Measurements from ENCODE around the gene GNGT2. TPM values are rescaled to one million over a fixed set of nuclear protein-coding genes. Genes with fewer than 3 reads are reported as not detected.

The GNGT2 gene
- total RNA-seq, 1 experiment from 2014 or later: not detected

DNA sequence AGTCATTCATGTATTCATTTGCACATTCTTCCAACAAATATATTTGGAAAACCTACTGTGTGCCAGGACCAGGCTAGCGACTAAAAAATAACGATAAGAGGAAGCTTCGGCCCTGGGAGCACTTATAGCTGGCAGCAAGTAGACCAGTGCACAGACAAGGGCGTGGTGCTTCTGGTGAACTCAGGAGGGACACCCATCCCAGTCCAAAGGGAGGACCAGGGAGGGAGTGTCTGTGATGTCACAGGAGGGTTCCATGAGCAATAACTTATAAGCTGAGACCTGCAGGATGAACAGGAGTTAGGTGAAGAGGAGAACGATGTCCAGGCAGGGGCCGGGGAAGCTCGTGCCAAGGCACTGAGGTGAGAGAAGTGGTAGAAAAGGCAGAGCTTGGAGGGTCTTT, 37.6 kb upstream of the GNGT2 start:
- H3K4me3 ChIP-seq (ENCODE audit: low read depth in 2 of 2, low read length in 2 of 2): no peak overlapping the region
- H3K9me3 ChIP-seq (ENCODE audit: control insufficient read depth, insufficient read depth, low read depth, low read length): no peaks in the 10 kb centered on the region
- no peak for DNase-seq (ENCODE audit: low read depth, low spot score)
- no peaks in the 10 kb centered on the region for H3K27me3 ChIP-seq (ENCODE audit: control insufficient read depth, insufficient read depth, low read length)
- H3K36me3 ChIP-seq (ENCODE audit: control insufficient read depth, insufficient read depth, low read length): no peaks in the 10 kb centered on the region
- H3K4me1 ChIP-seq (ENCODE audit: control insufficient read depth, insufficient read depth, low read length): no peaks in the 10 kb centered on the region
- ATAC-seq: no peak
- intact Hi-C loops (cut with micrococcal nuclease; ENCODE audit: unreplicated experiment) (no loop called here), in situ Hi-C loops (cut with HindIII; ENCODE audit: low pct_unique_long_range_greater_than_20kb, low sequenced_read_pairs) (no loop called here)
- TF ChIP-seq POLR2AphosphoS5 (IDR thresholded peaks at IDR 0.05; ENCODE audit: low read depth, low read length) (no peak), TCF7L2 (IDR thresholded peaks at IDR 0.05; ENCODE audit: low read depth, low read length) (no peak), SIN3A (IDR thresholded peaks at IDR 0.05; ENCODE audit: borderline replicate concordance, insufficient read depth, low read depth, low read length) (no peak)
- TF ChIP-seq, protein P1, sequence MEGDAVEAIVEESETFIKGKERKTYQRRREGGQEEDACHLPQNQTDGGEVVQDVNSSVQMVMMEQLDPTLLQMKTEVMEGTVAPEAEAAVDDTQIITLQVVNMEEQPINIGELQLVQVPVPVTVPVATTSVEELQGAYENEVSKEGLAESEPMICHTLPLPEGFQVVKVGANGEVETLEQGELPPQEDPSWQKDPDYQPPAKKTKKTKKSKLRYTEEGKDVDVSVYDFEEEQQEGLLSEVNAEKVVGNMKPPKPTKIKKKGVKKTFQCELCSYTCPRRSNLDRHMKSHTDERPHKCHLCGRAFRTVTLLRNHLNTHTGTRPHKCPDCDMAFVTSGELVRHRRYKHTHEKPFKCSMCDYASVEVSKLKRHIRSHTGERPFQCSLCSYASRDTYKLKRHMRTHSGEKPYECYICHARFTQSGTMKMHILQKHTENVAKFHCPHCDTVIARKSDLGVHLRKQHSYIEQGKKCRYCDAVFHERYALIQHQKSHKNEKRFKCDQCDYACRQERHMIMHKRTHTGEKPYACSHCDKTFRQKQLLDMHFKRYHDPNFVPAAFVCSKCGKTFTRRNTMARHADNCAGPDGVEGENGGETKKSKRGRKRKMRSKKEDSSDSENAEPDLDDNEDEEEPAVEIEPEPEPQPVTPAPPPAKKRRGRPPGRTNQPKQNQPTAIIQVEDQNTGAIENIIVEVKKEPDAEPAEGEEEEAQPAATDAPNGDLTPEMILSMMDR (IDR thresholded peaks at IDR 0.05): no peak
- TF ChIP-seq, protein P2, sequence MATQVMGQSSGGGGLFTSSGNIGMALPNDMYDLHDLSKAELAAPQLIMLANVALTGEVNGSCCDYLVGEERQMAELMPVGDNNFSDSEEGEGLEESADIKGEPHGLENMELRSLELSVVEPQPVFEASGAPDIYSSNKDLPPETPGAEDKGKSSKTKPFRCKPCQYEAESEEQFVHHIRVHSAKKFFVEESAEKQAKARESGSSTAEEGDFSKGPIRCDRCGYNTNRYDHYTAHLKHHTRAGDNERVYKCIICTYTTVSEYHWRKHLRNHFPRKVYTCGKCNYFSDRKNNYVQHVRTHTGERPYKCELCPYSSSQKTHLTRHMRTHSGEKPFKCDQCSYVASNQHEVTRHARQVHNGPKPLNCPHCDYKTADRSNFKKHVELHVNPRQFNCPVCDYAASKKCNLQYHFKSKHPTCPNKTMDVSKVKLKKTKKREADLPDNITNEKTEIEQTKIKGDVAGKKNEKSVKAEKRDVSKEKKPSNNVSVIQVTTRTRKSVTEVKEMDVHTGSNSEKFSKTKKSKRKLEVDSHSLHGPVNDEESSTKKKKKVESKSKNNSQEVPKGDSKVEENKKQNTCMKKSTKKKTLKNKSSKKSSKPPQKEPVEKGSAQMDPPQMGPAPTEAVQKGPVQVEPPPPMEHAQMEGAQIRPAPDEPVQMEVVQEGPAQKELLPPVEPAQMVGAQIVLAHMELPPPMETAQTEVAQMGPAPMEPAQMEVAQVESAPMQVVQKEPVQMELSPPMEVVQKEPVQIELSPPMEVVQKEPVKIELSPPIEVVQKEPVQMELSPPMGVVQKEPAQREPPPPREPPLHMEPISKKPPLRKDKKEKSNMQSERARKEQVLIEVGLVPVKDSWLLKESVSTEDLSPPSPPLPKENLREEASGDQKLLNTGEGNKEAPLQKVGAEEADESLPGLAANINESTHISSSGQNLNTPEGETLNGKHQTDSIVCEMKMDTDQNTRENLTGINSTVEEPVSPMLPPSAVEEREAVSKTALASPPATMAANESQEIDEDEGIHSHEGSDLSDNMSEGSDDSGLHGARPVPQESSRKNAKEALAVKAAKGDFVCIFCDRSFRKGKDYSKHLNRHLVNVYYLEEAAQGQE (IDR thresholded peaks at IDR 0.05; ENCODE audit: insufficient read depth in 1 of 2, low read depth in 2 of 2, low read length in 1 of 2): no peak
- no TSS peak for BruUV-seq (replicated peaks)
- ChIA-PET POLR2A (no interaction called here), CTCF (no interaction called here)
- no peak overlapping the region for H3K27ac ChIP-seq (ENCODE audit: low read length)

DNA sequence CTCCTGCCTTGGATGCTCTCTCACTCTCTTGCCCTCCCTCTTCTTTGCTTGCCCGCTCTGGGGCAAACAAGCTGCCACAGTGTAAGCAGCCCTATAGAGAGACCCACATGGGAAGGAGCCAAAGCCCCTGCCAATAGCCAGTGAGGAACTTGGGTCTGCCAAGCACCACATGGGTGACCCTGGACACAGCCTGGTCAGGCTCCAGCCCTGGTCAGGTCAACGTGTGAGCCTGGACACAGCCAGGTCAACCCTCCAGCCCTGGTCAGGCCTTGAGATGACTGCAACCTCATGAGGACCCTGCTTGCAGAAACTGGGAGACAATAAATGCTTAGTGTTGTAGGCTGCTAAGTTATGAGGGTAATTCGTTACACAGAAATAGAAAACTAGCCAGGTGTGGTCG, 34.5 kb upstream of the GNGT2 start:
- H3K27ac ChIP-seq (ENCODE audit: low read length): no peak overlapping the region
- intact Hi-C loops (cut with micrococcal nuclease; ENCODE audit: unreplicated experiment) (no loop called here), in situ Hi-C loops (cut with HindIII; ENCODE audit: low pct_unique_long_range_greater_than_20kb, low sequenced_read_pairs) (no loop called here)
- no peak for ATAC-seq
- ChIA-PET CTCF (no interaction called here), POLR2A (interaction anchor here (0.6 kb wide), 1 partner anchor 559 kb away, joined by 5 read pairs; no protein-coding TSS in a partner anchor)
- no peak overlapping the region for H3K4me3 ChIP-seq (ENCODE audit: low read depth in 2 of 2, low read length in 2 of 2)
- BruUV-seq (replicated peaks): no TSS peak
- H3K27me3 ChIP-seq (ENCODE audit: control insufficient read depth, insufficient read depth, low read length): no peaks in the 10 kb centered on the region
- H3K9me3 ChIP-seq (ENCODE audit: control insufficient read depth, insufficient read depth, low read depth, low read length): no peaks in the 10 kb centered on the region
- DNase-seq (ENCODE audit: low read depth, low spot score): no peak
- no peak for TF ChIP-seq POLR2AphosphoS5 (IDR thresholded peaks at IDR 0.05; ENCODE audit: low read depth, low read length)
- TF ChIP-seq, protein P2 (IDR thresholded peaks at IDR 0.05; ENCODE audit: insufficient read depth in 1 of 2, low read depth in 2 of 2, low read length in 1 of 2): no peak
- TF ChIP-seq TCF7L2 (IDR thresholded peaks at IDR 0.05; ENCODE audit: low read depth, low read length): no peak
- TF ChIP-seq, protein P1 (IDR thresholded peaks at IDR 0.05): no peak
- TF ChIP-seq SIN3A (IDR thresholded peaks at IDR 0.05; ENCODE audit: borderline replicate concordance, insufficient read depth, low read depth, low read length): no peak
- no peaks in the 10 kb centered on the region for H3K4me1 ChIP-seq (ENCODE audit: control insufficient read depth, insufficient read depth, low read length)
- no peaks in the 10 kb centered on the region for H3K36me3 ChIP-seq (ENCODE audit: control insufficient read depth, insufficient read depth, low read length)
